Measurements from ENCODE around the gene WWC1. TPM values are rescaled to one million over a fixed set of nuclear protein-coding genes. Genes with fewer than 3 reads are reported as not detected.
"Not testable (repeated sequence)": the region's sequence is repeated elsewhere in the genome, so short reads cannot be mapped to it uniquely, and the experiment has no call there.

WWC1 gene
- total and polyA plus RNA-seq, 2 experiments from 2014 or later: 6.0 to 9.7 TPM

DNA sequence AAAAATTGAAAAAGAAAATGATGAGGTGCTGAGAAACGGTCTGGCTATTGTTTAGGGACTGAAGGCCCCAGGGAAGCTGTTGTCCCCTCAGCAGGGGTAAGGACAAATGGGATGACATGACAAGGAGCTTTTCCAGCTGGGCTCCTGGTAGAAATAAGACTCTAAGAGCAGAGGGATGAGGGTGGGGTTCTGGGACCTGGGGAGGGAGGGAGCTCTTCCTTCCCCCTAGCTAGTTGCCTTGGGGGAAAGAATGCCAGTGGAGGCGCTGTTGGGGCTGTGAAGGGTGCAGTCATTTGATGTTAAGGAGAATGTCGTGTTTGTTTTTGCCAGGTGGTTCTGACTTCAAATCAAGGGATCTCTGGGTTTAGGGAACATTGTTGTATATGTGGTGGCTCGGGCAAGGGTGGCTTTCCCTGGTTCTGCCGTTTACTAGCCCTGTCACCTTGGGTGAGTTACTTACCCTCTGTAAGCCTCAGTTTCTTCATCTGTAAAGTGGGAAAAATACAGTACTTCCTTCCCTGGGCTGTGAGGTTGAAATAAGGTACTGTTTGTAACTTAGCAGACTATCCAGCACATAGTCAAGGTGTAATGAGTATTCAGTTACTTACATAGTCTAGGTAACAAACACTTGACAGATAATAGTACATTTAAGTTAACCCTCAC is 47.8 kb downstream of the WWC1 start:
- Histone ChIP-seq H3K9me3 (ENCODE audit: low read depth) (no peaks in the 10 kb centered on the region), H3K4me1 (ENCODE audit: low read depth) (peaks cover 3% of the 10 kb centered on the region), H3K27ac (no peak overlapping the region), H3K4me3 (no peak overlapping the region), H3K36me3 (no peaks in the 10 kb centered on the region), H3K27me3 (no peaks in the 10 kb centered on the region)
- TF ChIP-seq, protein P1, sequence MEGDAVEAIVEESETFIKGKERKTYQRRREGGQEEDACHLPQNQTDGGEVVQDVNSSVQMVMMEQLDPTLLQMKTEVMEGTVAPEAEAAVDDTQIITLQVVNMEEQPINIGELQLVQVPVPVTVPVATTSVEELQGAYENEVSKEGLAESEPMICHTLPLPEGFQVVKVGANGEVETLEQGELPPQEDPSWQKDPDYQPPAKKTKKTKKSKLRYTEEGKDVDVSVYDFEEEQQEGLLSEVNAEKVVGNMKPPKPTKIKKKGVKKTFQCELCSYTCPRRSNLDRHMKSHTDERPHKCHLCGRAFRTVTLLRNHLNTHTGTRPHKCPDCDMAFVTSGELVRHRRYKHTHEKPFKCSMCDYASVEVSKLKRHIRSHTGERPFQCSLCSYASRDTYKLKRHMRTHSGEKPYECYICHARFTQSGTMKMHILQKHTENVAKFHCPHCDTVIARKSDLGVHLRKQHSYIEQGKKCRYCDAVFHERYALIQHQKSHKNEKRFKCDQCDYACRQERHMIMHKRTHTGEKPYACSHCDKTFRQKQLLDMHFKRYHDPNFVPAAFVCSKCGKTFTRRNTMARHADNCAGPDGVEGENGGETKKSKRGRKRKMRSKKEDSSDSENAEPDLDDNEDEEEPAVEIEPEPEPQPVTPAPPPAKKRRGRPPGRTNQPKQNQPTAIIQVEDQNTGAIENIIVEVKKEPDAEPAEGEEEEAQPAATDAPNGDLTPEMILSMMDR (IDR thresholded peaks at IDR 0.05; ENCODE audit: low read depth, low read length): peak; percentile 15
- no peak for DNase-seq (ENCODE audit: low read depth in 1 of 2, low spot score in 1 of 2)

DNA sequence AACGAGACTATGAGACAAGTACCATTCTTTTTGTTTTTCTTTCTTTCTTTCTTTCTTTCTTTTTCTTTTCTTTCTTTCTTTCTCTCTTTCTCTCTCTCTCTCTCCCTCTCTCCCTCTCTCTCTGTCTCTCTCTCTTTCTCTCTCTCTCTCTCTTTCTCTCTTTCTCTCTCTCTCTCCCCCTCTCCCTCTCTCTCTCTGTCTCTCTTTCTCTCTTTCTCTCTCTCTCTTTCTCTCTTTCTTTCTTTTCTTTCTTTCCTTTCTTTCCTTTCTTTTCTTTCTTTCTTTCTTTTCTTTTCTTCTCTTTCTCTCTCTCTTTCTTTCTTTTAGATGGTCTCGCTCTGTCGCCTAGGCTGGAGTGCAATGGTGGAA is 48.3 kb downstream of the WWC1 start:
- not testable (repeated sequence) for H3K27ac ChIP-seq; H3K9me3 ChIP-seq (ENCODE audit: low read depth); H3K4me3 ChIP-seq; H3K27me3 ChIP-seq; H3K36me3 ChIP-seq; H3K4me1 ChIP-seq (ENCODE audit: low read depth); DNase-seq (ENCODE audit: low read depth in 1 of 2, low spot score in 1 of 2)

DNA sequence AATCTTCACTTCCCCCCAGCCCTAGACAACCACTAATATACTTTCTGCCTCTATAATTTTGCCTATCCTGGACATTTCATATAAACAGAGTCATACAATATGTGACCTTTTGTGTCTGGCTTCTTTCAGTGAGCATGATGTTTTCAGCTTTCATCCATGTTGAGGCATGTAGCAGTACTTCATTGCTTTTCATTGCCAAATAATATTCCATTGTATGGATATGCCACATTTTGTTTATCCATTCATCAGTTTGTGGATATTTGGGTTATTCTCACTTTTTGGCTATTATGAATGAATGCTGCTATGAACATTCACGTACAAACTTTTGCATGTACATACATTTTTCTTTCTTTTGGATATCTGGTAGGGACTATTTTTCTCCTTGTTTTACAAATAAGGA is 49.0 kb downstream of the WWC1 start:
- H3K4me1 ChIP-seq (ENCODE audit: low read depth): no peaks in the 10 kb centered on the region
- no peak overlapping the region for H3K4me3 ChIP-seq
- DNase-seq (ENCODE audit: low read depth in 1 of 2, low spot score in 1 of 2): no peak
- TF ChIP-seq, protein P1 (IDR thresholded peaks at IDR 0.05; ENCODE audit: low read depth, low read length): no peak
- no peak overlapping the region for H3K27ac ChIP-seq
- H3K9me3 ChIP-seq (ENCODE audit: low read depth): no peaks in the 10 kb centered on the region
- no peaks in the 10 kb centered on the region for H3K27me3 ChIP-seq
- H3K36me3 ChIP-seq: no peaks in the 10 kb centered on the region

DNA sequence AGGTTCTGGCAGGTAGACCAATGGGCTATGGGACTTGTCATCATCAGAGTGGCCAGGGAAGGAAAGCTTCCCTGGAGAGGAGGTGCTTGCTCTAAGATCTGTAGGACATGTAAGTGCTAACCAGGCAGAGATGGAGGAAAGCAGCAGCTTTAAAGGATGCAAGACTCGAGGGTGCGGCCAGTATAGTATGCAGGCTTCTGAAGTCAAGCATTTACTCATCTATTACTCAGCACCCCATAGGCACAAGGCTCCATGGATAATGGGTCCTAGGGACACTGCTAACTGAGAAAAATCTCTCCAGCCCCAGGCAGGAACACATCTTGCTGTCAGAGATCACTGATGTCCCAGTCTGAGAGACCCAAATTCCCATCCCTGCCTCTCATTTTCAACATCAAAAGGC is 49.7 kb downstream of the WWC1 start:
- DNase-seq (ENCODE audit: low read depth in 1 of 2, low spot score in 1 of 2): no peak
- no peak overlapping the region for H3K4me3 ChIP-seq
- H3K27me3 ChIP-seq: peaks cover under 1% of the 10 kb centered on the region
- H3K27ac ChIP-seq: no peak overlapping the region
- no peaks in the 10 kb centered on the region for H3K9me3 ChIP-seq (ENCODE audit: low read depth)
- H3K4me1 ChIP-seq (ENCODE audit: low read depth): no peaks in the 10 kb centered on the region
- TF ChIP-seq, protein P1 (IDR thresholded peaks at IDR 0.05; ENCODE audit: low read depth, low read length): no peak
- no peaks in the 10 kb centered on the region for H3K36me3 ChIP-seq

DNA sequence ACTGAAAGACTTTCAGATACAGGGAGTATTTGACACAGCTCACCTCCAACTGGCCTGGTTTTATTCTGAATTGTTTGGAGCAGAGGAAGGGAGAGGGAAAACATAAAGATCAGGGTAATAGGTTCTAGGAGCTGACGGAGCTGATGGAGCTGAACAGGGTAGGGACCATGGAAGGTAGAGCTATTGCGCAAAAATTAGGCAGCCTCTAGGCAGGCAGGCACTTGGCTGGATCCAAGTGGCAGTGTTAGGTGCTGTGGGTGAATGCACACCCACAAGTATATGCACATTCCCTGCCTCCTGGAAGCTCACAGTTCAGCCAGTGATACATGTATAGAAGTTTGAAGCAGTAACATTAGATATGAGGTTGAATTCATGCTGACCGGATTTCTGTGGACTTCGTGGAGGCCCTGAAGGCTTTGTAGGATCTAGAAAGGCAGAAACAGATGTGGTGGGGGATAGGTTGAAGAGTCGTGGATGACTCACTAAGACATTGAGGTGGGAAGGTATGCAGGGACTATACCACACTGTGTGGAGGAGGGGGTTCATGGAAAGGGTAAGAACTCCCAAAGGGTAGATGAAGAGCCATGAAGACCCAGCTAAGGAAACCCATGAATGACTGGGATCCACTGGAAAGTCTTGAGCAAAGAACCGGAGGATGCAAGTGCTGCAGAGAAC is 50.8 kb downstream of the WWC1 start:
- Histone ChIP-seq H3K4me3 (no peak overlapping the region), H3K4me1 (ENCODE audit: low read depth) (no peaks in the 10 kb centered on the region), H3K27me3 (peaks cover 8% of the 10 kb centered on the region), H3K9me3 (ENCODE audit: low read depth) (no peaks in the 10 kb centered on the region), H3K27ac (no peak overlapping the region), H3K36me3 (no peaks in the 10 kb centered on the region)
- TF ChIP-seq, protein P1 (IDR thresholded peaks at IDR 0.05; ENCODE audit: low read depth, low read length): no peak
- DNase-seq (ENCODE audit: low read depth in 1 of 2, low spot score in 1 of 2): no peak

GRCh38 chr5:168342985-168343384 is 51.5 kb downstream of the WWC1 start:
- DNase-seq (ENCODE audit: low read depth in 1 of 2, low spot score in 1 of 2): no peak
- no peaks in the 10 kb centered on the region for H3K9me3 ChIP-seq (ENCODE audit: low read depth)
- H3K36me3 ChIP-seq: no peaks in the 10 kb centered on the region
- H3K4me3 ChIP-seq: no peak overlapping the region
- H3K27me3 ChIP-seq: peaks cover 8% of the 10 kb centered on the region
- H3K4me1 ChIP-seq (ENCODE audit: low read depth): no peaks in the 10 kb centered on the region
- TF ChIP-seq, protein P1 (IDR thresholded peaks at IDR 0.05; ENCODE audit: low read depth, low read length): no peak
- no peak overlapping the region for H3K27ac ChIP-seq
